Measurements from ENCODE around the gene ITGB4.

ITGB4 gene

DNA sequence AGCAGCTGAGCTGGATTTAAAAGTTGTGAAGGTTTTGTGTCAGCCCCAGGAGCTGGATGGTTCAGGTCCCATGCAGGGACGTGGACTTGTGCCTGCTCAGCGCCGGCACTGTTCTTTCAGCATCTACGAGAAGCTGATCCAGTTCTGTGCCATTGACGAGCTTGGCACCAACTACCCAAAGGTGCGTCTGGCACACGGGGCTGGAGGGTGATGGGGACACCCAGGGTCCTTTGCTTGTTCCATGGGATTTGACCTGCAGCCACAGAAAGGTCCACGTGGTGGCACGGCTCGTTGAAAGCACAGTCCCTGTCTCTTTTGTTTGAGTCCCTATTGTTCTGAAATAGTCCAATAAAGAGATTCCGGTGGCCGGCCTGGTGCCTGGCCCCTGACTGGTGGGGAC, 18.1 kb upstream of the ITGB4 start:
- H3K4me3 ChIP-seq (ENCODE audit: low read length), result no peak overlapping the region
- TF ChIP-seq EZH2 (optimal IDR thresholded peaks at IDR 0.05; ENCODE audit: low read depth, low read length) (no peak), EZH2phosphoT487 (IDR thresholded peaks at IDR 0.05; ENCODE audit: low read length) (no peak)
- TF ChIP-seq, protein P1, sequence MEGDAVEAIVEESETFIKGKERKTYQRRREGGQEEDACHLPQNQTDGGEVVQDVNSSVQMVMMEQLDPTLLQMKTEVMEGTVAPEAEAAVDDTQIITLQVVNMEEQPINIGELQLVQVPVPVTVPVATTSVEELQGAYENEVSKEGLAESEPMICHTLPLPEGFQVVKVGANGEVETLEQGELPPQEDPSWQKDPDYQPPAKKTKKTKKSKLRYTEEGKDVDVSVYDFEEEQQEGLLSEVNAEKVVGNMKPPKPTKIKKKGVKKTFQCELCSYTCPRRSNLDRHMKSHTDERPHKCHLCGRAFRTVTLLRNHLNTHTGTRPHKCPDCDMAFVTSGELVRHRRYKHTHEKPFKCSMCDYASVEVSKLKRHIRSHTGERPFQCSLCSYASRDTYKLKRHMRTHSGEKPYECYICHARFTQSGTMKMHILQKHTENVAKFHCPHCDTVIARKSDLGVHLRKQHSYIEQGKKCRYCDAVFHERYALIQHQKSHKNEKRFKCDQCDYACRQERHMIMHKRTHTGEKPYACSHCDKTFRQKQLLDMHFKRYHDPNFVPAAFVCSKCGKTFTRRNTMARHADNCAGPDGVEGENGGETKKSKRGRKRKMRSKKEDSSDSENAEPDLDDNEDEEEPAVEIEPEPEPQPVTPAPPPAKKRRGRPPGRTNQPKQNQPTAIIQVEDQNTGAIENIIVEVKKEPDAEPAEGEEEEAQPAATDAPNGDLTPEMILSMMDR (IDR thresholded peaks at IDR 0.05; ENCODE audit: low read length), result no peak
- H3K9ac ChIP-seq (ENCODE audit: low read length), result no peak overlapping the region
- no peak overlapping the region for H3K4me2 ChIP-seq (ENCODE audit: low read depth, low read length)
- H3K9me2 ChIP-seq (replicated peaks; ENCODE audit: insufficient read depth, low read length), result no peaks in the 10 kb centered on the region
- H3K36me3 ChIP-seq (replicated peaks; ENCODE audit: insufficient read depth, low read length), result peaks cover 5% of the 10 kb centered on the region; the same call in 1 of the 2 replicates
- no peak overlapping the region for H3K27ac ChIP-seq (ENCODE audit: low read length)
- peaks cover 4% of the 10 kb centered on the region; the same call in 1 of the 2 replicates for H3K79me2 ChIP-seq (ENCODE audit: low read length)
- no peak overlapping the region for H2AFZ ChIP-seq (ENCODE audit: low read length)
- H3K9me3 ChIP-seq (replicated peaks; ENCODE audit: insufficient read depth, low read length), result no peaks in the 10 kb centered on the region
- H3K4me1 ChIP-seq (ENCODE audit: low read length), result no peaks in the 10 kb centered on the region
- no peak for DNase-seq
- no peaks in the 10 kb centered on the region for H3K27me3 ChIP-seq (replicated peaks; ENCODE audit: insufficient read depth, low read length)
- no peaks in the 10 kb centered on the region for H3F3A ChIP-seq (ENCODE audit: insufficient read depth, low read length)
- H4K20me1 ChIP-seq (ENCODE audit: insufficient read depth, low read length), result no peaks in the 10 kb centered on the region

DNA sequence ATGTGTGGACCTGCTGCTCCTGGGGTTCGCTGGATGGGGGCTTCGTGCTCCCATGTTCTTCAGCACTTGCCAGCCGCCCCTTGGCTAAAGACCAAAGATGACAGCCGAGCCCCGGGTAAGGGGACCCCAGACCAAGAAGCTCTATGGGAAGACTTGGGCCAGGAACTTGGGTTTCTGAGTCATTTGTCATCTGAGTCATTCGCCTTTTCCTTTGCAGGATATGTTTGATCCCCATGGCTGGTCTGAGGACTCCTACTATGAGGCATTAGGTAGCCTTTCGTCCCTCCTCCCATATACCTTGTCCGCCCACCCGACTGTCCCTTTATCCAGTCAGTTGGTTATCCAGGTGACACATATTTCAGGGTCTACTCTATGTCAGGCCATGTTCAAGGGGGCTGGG, 17.7 kb upstream of the ITGB4 start:
- Histone ChIP-seq H3K9me2 (replicated peaks; ENCODE audit: insufficient read depth, low read length) (no peaks in the 10 kb centered on the region), H3K4me1 (ENCODE audit: low read length) (no peaks in the 10 kb centered on the region), H3K9ac (ENCODE audit: low read length) (no peak overlapping the region), H4K20me1 (ENCODE audit: insufficient read depth, low read length) (no peaks in the 10 kb centered on the region), H3K4me2 (ENCODE audit: low read depth, low read length) (no peak overlapping the region), H3K4me3 (ENCODE audit: low read length) (no peak overlapping the region), H3K27me3 (replicated peaks; ENCODE audit: insufficient read depth, low read length) (no peaks in the 10 kb centered on the region), H3F3A (ENCODE audit: insufficient read depth, low read length) (no peaks in the 10 kb centered on the region), H3K36me3 (replicated peaks; ENCODE audit: insufficient read depth, low read length) (peaks cover 5% of the 10 kb centered on the region; the same call in 1 of the 2 replicates), H3K79me2 (ENCODE audit: low read length) (peaks cover 4% of the 10 kb centered on the region; the same call in 1 of the 2 replicates), H2AFZ (ENCODE audit: low read length) (no peak overlapping the region), H3K27ac (ENCODE audit: low read length) (no peak overlapping the region), H3K9me3 (replicated peaks; ENCODE audit: insufficient read depth, low read length) (no peaks in the 10 kb centered on the region)
- DNase-seq, result no peak
- TF ChIP-seq, protein P1 (IDR thresholded peaks at IDR 0.05; ENCODE audit: low read length), result no peak

DNA sequence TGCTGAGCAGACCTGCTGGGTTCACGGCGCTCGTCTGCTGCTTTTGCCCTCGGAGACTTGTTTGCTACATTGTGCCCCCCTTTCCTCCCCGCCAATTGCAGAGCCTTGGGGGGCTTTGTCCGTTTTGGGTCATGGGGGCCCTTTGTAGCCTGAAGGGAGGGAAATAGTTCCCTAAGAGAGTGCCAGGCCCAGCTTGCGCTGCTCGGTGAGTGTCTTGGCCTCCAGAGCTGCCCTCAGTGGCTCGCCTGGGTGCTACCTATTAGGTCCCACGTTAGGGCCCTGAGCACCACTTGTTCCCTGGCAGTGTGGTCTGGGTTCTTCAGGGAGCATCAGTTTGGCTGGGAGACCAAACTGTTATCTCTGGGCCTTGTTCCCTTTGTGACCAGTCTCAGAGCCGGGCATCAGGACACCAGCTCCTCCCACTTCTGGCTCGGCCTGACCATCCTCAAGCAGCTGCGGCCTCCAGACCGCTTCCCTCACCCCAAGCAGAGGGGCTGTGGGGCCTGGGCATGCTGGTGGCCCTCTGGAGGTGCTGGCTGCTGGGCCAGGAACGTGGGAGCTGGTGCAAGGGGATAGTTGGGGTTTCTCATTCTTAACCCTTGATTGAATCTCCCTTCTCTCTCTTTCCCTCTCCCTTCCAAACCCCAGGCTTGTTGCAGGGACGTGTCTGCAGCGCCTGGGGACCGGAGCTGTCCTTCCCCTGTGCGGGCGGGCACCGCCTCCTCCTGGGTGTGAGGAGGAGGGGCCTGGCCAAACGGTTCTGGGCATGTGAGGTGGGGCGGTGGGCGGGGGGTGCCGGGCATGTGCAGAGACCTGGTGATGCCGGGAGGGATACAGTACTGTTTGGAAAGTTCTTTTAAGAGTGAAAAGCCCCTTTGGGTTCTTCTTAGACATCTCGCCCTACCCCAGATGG, 16.0 kb upstream of the ITGB4 start:
- Histone ChIP-seq H3K9me2 (replicated peaks; ENCODE audit: insufficient read depth, low read length) (no peaks in the 10 kb centered on the region), H3K9ac (ENCODE audit: low read length) (no peak overlapping the region), H3K27me3 (replicated peaks; ENCODE audit: insufficient read depth, low read length) (no peaks in the 10 kb centered on the region), H3F3A (ENCODE audit: insufficient read depth, low read length) (no peaks in the 10 kb centered on the region), H3K4me2 (ENCODE audit: low read depth, low read length) (no peak overlapping the region), H3K9me3 (replicated peaks; ENCODE audit: insufficient read depth, low read length) (no peaks in the 10 kb centered on the region), H4K20me1 (ENCODE audit: insufficient read depth, low read length) (no peaks in the 10 kb centered on the region), H3K27ac (ENCODE audit: low read length) (no peak overlapping the region), H3K4me3 (ENCODE audit: low read length) (no peak overlapping the region), H3K79me2 (ENCODE audit: low read length) (no peaks in the 10 kb centered on the region; the same call in 1 of the 2 replicates), H3K36me3 (replicated peaks; ENCODE audit: insufficient read depth, low read length) (peaks cover 5% of the 10 kb centered on the region; the same call in 1 of the 2 replicates), H3K4me1 (ENCODE audit: low read length) (no peaks in the 10 kb centered on the region), H2AFZ (ENCODE audit: low read length) (no peak overlapping the region)
- TF ChIP-seq EZH2phosphoT487 (IDR thresholded peaks at IDR 0.05; ENCODE audit: low read length) (no peak), EZH2 (optimal IDR thresholded peaks at IDR 0.05; ENCODE audit: low read depth, low read length) (no peak)
- TF ChIP-seq, protein P1 (IDR thresholded peaks at IDR 0.05; ENCODE audit: low read length), result no peak
- no peak for DNase-seq
